GM19238 (cell line): ENCODE measurements around the gene ALOX15.
"Not testable (repeated sequence)": the region's sequence is repeated elsewhere in the genome, so short reads cannot be mapped to it uniquely, and the experiment has no call there.

Source experiments
- DNase-seq: peaks from one replicate; pipeline ENCODE4 v3.0.0; 2011; ENCODE audit warnings: low spot score; ENCODE audit not compliant: insufficient read length

Gene ALOX15

GRCh38 chr17:4655933-4656332, 14.5 kb upstream of the ALOX15 start:
- not testable (repeated sequence) for DNase-seq

- no peak for DNase-seq
Measured at GRCh38 chr17:4652997-4653396, 11.5 kb upstream of the ALOX15 start.

GRCh38 chr17:4648741-4649140, 7.3 kb upstream of the ALOX15 start:
- DNase-seq = no peak

GRCh38 chr17:4645642-4646041, 4.2 kb upstream of the ALOX15 start:
- DNase-seq = no peak

GRCh38 chr17:4643676-4644075, 2.2 kb upstream of the ALOX15 start:
- DNase-seq = no peak

GRCh38 chr17:4642286-4642685, 808 bp upstream of the ALOX15 start:
- no peak for DNase-seq

GRCh38 chr17:4640569-4641188, 799 bp downstream of the ALOX15 start:
- not testable (repeated sequence) for DNase-seq

GRCh38 chr17:4639301-4640059, 2.0 kb downstream of the ALOX15 start:
- not testable (repeated sequence) for DNase-seq

GRCh38 chr17:4638766-4639165, 2.7 kb downstream of the ALOX15 start:
- DNase-seq = not testable (repeated sequence)

- DNase-seq = no peak
Measured at GRCh38 chr17:4636474-4637100, 4.9 kb downstream of the ALOX15 start.

- DNase-seq = peak; percentile 31
Measured at GRCh38 chr17:4635823-4636375, 5.6 kb downstream of the ALOX15 start.

GRCh38 chr17:4634976-4635375, 6.5 kb downstream of the ALOX15 start:
- no peak for DNase-seq

GRCh38 chr17:4633643-4634042, 7.8 kb downstream of the ALOX15 start:
- no peak for DNase-seq

- DNase-seq = no peak
Measured at GRCh38 chr17:4632581-4632920, 8.9 kb downstream of the ALOX15 start.

- DNase-seq = no peak
Measured at GRCh38 chr17:4631836-4632580, 9.5 kb downstream of the ALOX15 start.

GRCh38 chr17:4631431-4631830, 10.0 kb downstream of the ALOX15 start:
- DNase-seq = no peak

- no peak for DNase-seq
Measured at GRCh38 chr17:4626734-4627256, 14.7 kb downstream of the ALOX15 start.

- no peak for DNase-seq
Measured at GRCh38 chr17:4625181-4625617, 16.3 kb downstream of the ALOX15 start.

GRCh38 chr17:4624451-4624911, 17.0 kb downstream of the ALOX15 start:
- DNase-seq = not testable (repeated sequence)

GRCh38 chr17:4623249-4623648, 18.2 kb downstream of the ALOX15 start:
- DNase-seq = no peak

GRCh38 chr17:4622375-4622774, 19.1 kb downstream of the ALOX15 start:
- no peak for DNase-seq
